H9 (cell line): ENCODE results near the gene CDK17. TPM values are rescaled to one million over a fixed set of nuclear protein-coding genes. Genes with fewer than 3 reads are reported as not detected.

Experiments
- DNase-seq: peaks from one replicate; pipeline ENCODE4 v3.0.0-alpha.2; 2017
- H2AFZ ChIP-seq: one replicate; pipeline ENCODE4 v1.6.1; 2013; ENCODE audit warnings: mild to moderate bottlenecking, low read length, control low read depth, moderate library complexity
- H2AK5ac ChIP-seq: 2 replicates; pipeline ENCODE4 v1.6.1; 2013; ENCODE audit warnings: low read length, control low read depth, mixed read lengths; ENCODE audit not compliant: insufficient read length
- H2BK120ac ChIP-seq: one replicate; pipeline ENCODE4 v1.6.1; 2013; ENCODE audit warnings: low read depth, mild to moderate bottlenecking, low read length, control low read depth, inconsistent platforms; ENCODE audit not compliant: poor library complexity, severe bottlenecking
- H2BK12ac ChIP-seq: 2 replicates; pipeline ENCODE4 v1.6.1; 2013; ENCODE audit warnings: low read length, control low read depth, mixed read lengths, low read depth; ENCODE audit not compliant: insufficient read length
- H2BK15ac ChIP-seq: 2 replicates; pipeline ENCODE4 v1.6.1; 2013; ENCODE audit warnings: low read depth, low read length, control low read depth
- H2BK20ac ChIP-seq: one replicate; pipeline ENCODE4 v1.6.1; 2013; ENCODE audit warnings: low read depth, mild to moderate bottlenecking, low read length, control low read depth, inconsistent platforms; ENCODE audit not compliant: poor library complexity, severe bottlenecking
- H2BK5ac ChIP-seq: 2 replicates; pipeline ENCODE4 v1.6.1; 2013; ENCODE audit warnings: low read length, control low read depth, mixed read lengths; ENCODE audit not compliant: insufficient read length
- H3K14ac ChIP-seq: 2 replicates; pipeline ENCODE4 v1.6.1; 2013; ENCODE audit warnings: low read length, control low read depth; ENCODE audit not compliant: insufficient read depth
- H3K18ac ChIP-seq: 2 replicates; pipeline ENCODE4 v1.6.1; 2013; ENCODE audit warnings: low read depth, mild to moderate bottlenecking, mixed read lengths, low read length, control low read depth; ENCODE audit not compliant: insufficient read length
- H3K23ac ChIP-seq: 2 replicates; pipeline ENCODE4 v1.6.1; 2013; ENCODE audit warnings: low read length, control low read depth, mixed read lengths, low read depth; ENCODE audit not compliant: insufficient read length
- H3K23me2 ChIP-seq: 2 replicates; pipeline ENCODE4 v1.6.1; 2013; ENCODE audit warnings: low read depth, mild to moderate bottlenecking, mixed read lengths, low read length, control low read depth; ENCODE audit not compliant: insufficient read length, poor library complexity, severe bottlenecking
- H3K27ac ChIP-seq: 2 replicates; pipeline ENCODE4 v1.5.1; 2013; ENCODE audit warnings: low read length, control low read depth, mixed read lengths, low read depth; ENCODE audit not compliant: insufficient read length
- H3K27me3 ChIP-seq: 2 replicates; pipeline ENCODE4 v1.6.1; 2013; ENCODE audit warnings: low read length, control low read depth, inconsistent platforms; ENCODE audit not compliant: insufficient read depth
- H3K4ac ChIP-seq: 2 replicates; pipeline ENCODE4 v1.6.1; 2013; ENCODE audit warnings: low read depth, mild to moderate bottlenecking, control low read depth, inconsistent platforms, low read length, moderate library complexity
- H3K4me1 ChIP-seq: 2 replicates; pipeline ENCODE4 v1.6.1; 2013; ENCODE audit warnings: low read length, control low read depth, inconsistent platforms; ENCODE audit not compliant: insufficient read depth
- H3K4me2 ChIP-seq: 2 replicates; pipeline ENCODE4 v1.6.1; 2013; ENCODE audit warnings: low read length, control low read depth, mixed read lengths; ENCODE audit not compliant: insufficient read length, insufficient read depth
- H3K56ac ChIP-seq: 2 replicates; pipeline ENCODE4 v1.6.1; 2013; ENCODE audit warnings: low read depth, mild to moderate bottlenecking, mixed read lengths, low read length, control low read depth; ENCODE audit not compliant: insufficient read length
- H3K79me1 ChIP-seq: 2 replicates; pipeline ENCODE4 v1.6.1; 2013; ENCODE audit warnings: low read depth, mild to moderate bottlenecking, moderate library complexity, low read length, control low read depth, inconsistent platforms; ENCODE audit not compliant: insufficient read depth, poor library complexity, severe bottlenecking
- H3K79me2 ChIP-seq: 2 replicates; pipeline ENCODE4 v1.6.1; 2013; ENCODE audit warnings: low read length, control low read depth, inconsistent platforms; ENCODE audit not compliant: insufficient read depth
- H3K9ac ChIP-seq: 2 replicates; pipeline ENCODE4 v1.6.1; 2013; ENCODE audit warnings: low read length, control low read depth, mixed read lengths; ENCODE audit not compliant: insufficient read length; ENCODE audit errors: extremely low read depth
- H3K9me3 ChIP-seq: one replicate; pipeline ENCODE4 v1.6.1; 2013; ENCODE audit warnings: low read depth, low read length, inconsistent platforms; ENCODE audit not compliant: control insufficient read depth
- H3T11ph ChIP-seq: one replicate; pipeline ENCODE4 v1.6.1; 2013; ENCODE audit warnings: mild to moderate bottlenecking, low read length, control low read depth, inconsistent platforms
- H4K20me1 ChIP-seq: one replicate; pipeline ENCODE4 v1.6.1; 2013; ENCODE audit not compliant: control insufficient read depth, insufficient read length, insufficient read depth
- H4K5ac ChIP-seq: 2 replicates; pipeline ENCODE4 v1.6.1; 2013; ENCODE audit warnings: low read depth, mild to moderate bottlenecking, mixed read lengths, low read length, control low read depth; ENCODE audit not compliant: insufficient read length
- H4K8ac ChIP-seq: replicated peaks from 2 replicates; pipeline ENCODE4 v1.6.1; 2013; ENCODE audit warnings: low read length, control low read depth, mixed read lengths, low read depth; ENCODE audit not compliant: insufficient read length
- H4K91ac ChIP-seq: 2 replicates; pipeline ENCODE4 v1.6.1; 2013; ENCODE audit warnings: low read depth, mild to moderate bottlenecking, moderate library complexity, mixed read lengths, low read length, control low read depth; ENCODE audit not compliant: insufficient read length
- H3K27ac Mint-ChIP-seq, 3 experiments: 2 replicates in 2 of 3; 3 replicates in 1 of 3; pipeline ENCODE4 v1.8.0; 2020 to 2021; ENCODE audit warnings: mixed read lengths in 3 of 3, mild to moderate bottlenecking in 1 of 3, moderate library complexity in 1 of 3
- H3K27me3 Mint-ChIP-seq: 2 replicates; pipeline ENCODE4 v1.8.0; 2021; ENCODE audit warnings: low read depth, mild to moderate bottlenecking, moderate library complexity, mixed read lengths
- H3K36me3 Mint-ChIP-seq, 3 experiments: 2 replicates in 2 of 3; 3 replicates in 1 of 3; pipeline ENCODE4 v1.8.0; 2020 to 2021; ENCODE audit warnings: low read depth in 3 of 3, mixed read lengths in 3 of 3; ENCODE audit not compliant: insufficient read depth in 1 of 3
- H3K4me1 Mint-ChIP-seq, 2 experiments: 2 replicates each; pipeline ENCODE4 v1.8.0; 2020; ENCODE audit warnings: mixed read lengths in 2 of 2
- H3K4me3 Mint-ChIP-seq, 2 experiments: 2 replicates in 1 of 2; 3 replicates in 1 of 2; pipeline ENCODE4 v1.8.0; 2020 to 2021; ENCODE audit warnings: mild to moderate bottlenecking in 2 of 2, mixed read lengths in 2 of 2, moderate library complexity in 1 of 2
- H3K9me3 Mint-ChIP-seq, 2 experiments: 2 replicates in 1 of 2; 3 replicates in 1 of 2; pipeline ENCODE4 v1.8.0; 2020; ENCODE audit warnings: mild to moderate bottlenecking in 2 of 2, mixed read lengths in 2 of 2, moderate library complexity in 1 of 2
- CTCF ChIP-seq: fragments of 200-600 bp; sonication (generic); conservative IDR thresholded peaks from 3 replicates; pipeline ENCODE4 v1.8.0; 2021; ENCODE audit warnings: antibody characterized with exemption, mild to moderate bottlenecking
- WGBS: extraction: QIAGEN DNeasy Blood & Tissue Kit; methylation state at CpG from one replicate; pipeline ENCODE4 v1.1.7; 2013; ENCODE audit warnings: missing lambda C conversion rate, low lambda C conversion rate, mixed read lengths; ENCODE audit not compliant: insufficient read length; ENCODE audit errors: extremely low coverage; 5-methylcytosine and 5-hydroxymethylcytosine counted together
- total RNA-seq: library from RNA; stranded (reverse); gene quantifications from 2 replicates; pipeline ENCODE4 v1.2.1, GENCODE V29; 2021

The CDK17 gene
- total RNA-seq, 1 experiment from 2014 or later = 28.8 TPM

- H2BK120ac ChIP-seq = no peak overlapping the region
- no peak overlapping the region for H2BK5ac ChIP-seq
- peaks cover 9 to 11% (median 10%) of the 10 kb centered on the region in 3 experiments; a peak in 6 of 7 replicates for H3K36me3 Mint-ChIP-seq
- H3K4me1 ChIP-seq = no peaks in the 10 kb centered on the region
- no peaks in the 10 kb centered on the region for H4K20me1 ChIP-seq
- no peak for DNase-seq
- H3K27me3 Mint-ChIP-seq = no peaks in the 10 kb centered on the region; the same call in 1 of the 2 replicates
- H3K14ac ChIP-seq = no peak overlapping the region
- H3K79me1 ChIP-seq = no peaks in the 10 kb centered on the region
- no peak overlapping the region for H2BK12ac ChIP-seq
- H4K8ac ChIP-seq = no peak overlapping the region
- H4K5ac ChIP-seq = no peak overlapping the region
- no CpG with 5 or more reads among the region's 12 CpGs for WGBS
- no peak overlapping the region for H3K27ac ChIP-seq
- no peak overlapping the region for H3K9ac ChIP-seq
- no peak overlapping the region for H3T11ph ChIP-seq
- peaks cover 0 to 6% of the 10 kb centered on the region in 2 experiments; a peak in 2 of 4 replicates for H3K4me1 Mint-ChIP-seq
- H3K23me2 ChIP-seq = no peaks in the 10 kb centered on the region
- H2BK20ac ChIP-seq = no peak overlapping the region
- H4K91ac ChIP-seq = no peak overlapping the region
- no peaks in the 10 kb centered on the region for H3K9me3 ChIP-seq
- no peak overlapping the region for H3K56ac ChIP-seq
- H3K9me3 Mint-ChIP-seq = no peaks in the 10 kb centered on the region
- no peaks in the 10 kb centered on the region for H3K79me2 ChIP-seq
- no peak for TF ChIP-seq CTCF
- H3K4me3 Mint-ChIP-seq = no peak overlapping the region
- H2AFZ ChIP-seq = no peak overlapping the region
- no peak overlapping the region for H2AK5ac ChIP-seq
- H3K18ac ChIP-seq = no peak overlapping the region
- no peaks in the 10 kb centered on the region for H3K27me3 ChIP-seq
- no peak overlapping the region for H3K4ac ChIP-seq
- no peak overlapping the region for H3K23ac ChIP-seq
- no peak overlapping the region for H2BK15ac ChIP-seq
- H3K4me2 ChIP-seq = no peak overlapping the region
- H3K27ac Mint-ChIP-seq = peak overlapping the region in 1 of 3 experiments; percentile 56; a peak in 1 of 7 replicates
Measured at GRCh38 chr12:96242597-96242996, 157.6 kb downstream of the CDK17 start.
